Vagina (tissue), 2 donors: ENCODE data around the gene PLEKHA6. TPM values are rescaled to one million over a fixed set of nuclear protein-coding genes. Genes with fewer than 3 reads are reported as not detected.

Experiments used
- DNase-seq, 2 donors: peaks; one replicate each; pipeline ENCODE4 v3.0.0-alpha.2; 2017; ENCODE audit errors: extremely low spot score in 2 of 2
- H3K27ac ChIP-seq: fragments of 200-600 bp; sonication (generic); one replicate; pipeline ENCODE4 v1.5.1; 2019
- H3K27me3 ChIP-seq: fragments of 200-600 bp; sonication (generic); one replicate; pipeline ENCODE4 v1.5.1; 2019
- H3K36me3 ChIP-seq, 2 donors: fragments of 200-600 bp; sonication (generic); one replicate each; pipeline ENCODE4 v1.5.1; 2017 to 2019
- H3K4me1 ChIP-seq: fragments of 200-600 bp; sonication (generic); one replicate; pipeline ENCODE4 v1.5.1; 2019
- H3K4me3 ChIP-seq, 2 donors: fragments of 200-600 bp; sonication (generic); 1 replicate in 1 of 2; 2 replicates in 1 of 2; pipeline ENCODE4 v1.5.1; 2016 to 2019
- H3K9me3 ChIP-seq: fragments of 200-600 bp; sonication (generic); one replicate; pipeline ENCODE4 v1.5.1; 2019
- POLR2A ChIP-seq, 2 donors: fragments of 450-650 bp; IDR thresholded peaks; one replicate each; pipeline ENCODE4 v1.6.1; 2017; ENCODE audit warnings: antibody characterized with exemption in 2 of 2, mild to moderate bottlenecking in 2 of 2, moderate library complexity in 2 of 2
- POLR2AphosphoS5 ChIP-seq, 2 donors: sonication (generic); formaldehyde crosslinking; IDR thresholded peaks; one replicate each; pipeline ENCODE4 v1.9.0; 2017; ENCODE audit warnings: antibody characterized with exemption in 2 of 2, mild to moderate bottlenecking in 2 of 2, low read depth in 1 of 2; ENCODE audit not compliant: insufficient read depth in 1 of 2
- intact Hi-C: fragments of 100-400 bp; cut with DNase I; formaldehyde crosslinking; loops from one replicate; pipeline ENCODE4 v1.15.1; 2023
- total RNA-seq: library from RNA; depleted of rRNA; stranded (reverse); fragments of >200 nt; gene quantifications from one replicate; pipeline ENCODE4 v1.2.3, GENCODE V29; 2016
- TF ChIP-seq, protein P1 (sequence below), 3 experiments: fragments of 450-650 bp in 2 of 3; fragments of 200-600 bp in 1 of 3; sonication (generic) in 1 of 3; IDR thresholded peaks; one replicate each; pipeline ENCODE4 v1.5.1; 2017 to 2019; ENCODE audit warnings: antibody characterized with exemption in 3 of 3, mild to moderate bottlenecking in 2 of 3, moderate library complexity in 2 of 3

Gene PLEKHA6
- total RNA-seq, 1 donor from 2014 or later: 15.0 TPM

GRCh38 chr1:204391629-204392028 lies 31.9 kb upstream of the PLEKHA6 start:
- Histone ChIP-seq H3K36me3 (no peaks in the 10 kb centered on the region), H3K4me1 (no peaks in the 10 kb centered on the region), H3K9me3 (no peaks in the 10 kb centered on the region), H3K27me3 (no peaks in the 10 kb centered on the region), H3K27ac (no peak overlapping the region), H3K4me3 (no peak overlapping the region)
- intact Hi-C loops: no loop called here
- TF ChIP-seq, protein P1, sequence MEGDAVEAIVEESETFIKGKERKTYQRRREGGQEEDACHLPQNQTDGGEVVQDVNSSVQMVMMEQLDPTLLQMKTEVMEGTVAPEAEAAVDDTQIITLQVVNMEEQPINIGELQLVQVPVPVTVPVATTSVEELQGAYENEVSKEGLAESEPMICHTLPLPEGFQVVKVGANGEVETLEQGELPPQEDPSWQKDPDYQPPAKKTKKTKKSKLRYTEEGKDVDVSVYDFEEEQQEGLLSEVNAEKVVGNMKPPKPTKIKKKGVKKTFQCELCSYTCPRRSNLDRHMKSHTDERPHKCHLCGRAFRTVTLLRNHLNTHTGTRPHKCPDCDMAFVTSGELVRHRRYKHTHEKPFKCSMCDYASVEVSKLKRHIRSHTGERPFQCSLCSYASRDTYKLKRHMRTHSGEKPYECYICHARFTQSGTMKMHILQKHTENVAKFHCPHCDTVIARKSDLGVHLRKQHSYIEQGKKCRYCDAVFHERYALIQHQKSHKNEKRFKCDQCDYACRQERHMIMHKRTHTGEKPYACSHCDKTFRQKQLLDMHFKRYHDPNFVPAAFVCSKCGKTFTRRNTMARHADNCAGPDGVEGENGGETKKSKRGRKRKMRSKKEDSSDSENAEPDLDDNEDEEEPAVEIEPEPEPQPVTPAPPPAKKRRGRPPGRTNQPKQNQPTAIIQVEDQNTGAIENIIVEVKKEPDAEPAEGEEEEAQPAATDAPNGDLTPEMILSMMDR (IDR thresholded peaks at IDR 0.05): no peak
- no peak for TF ChIP-seq POLR2A (IDR thresholded peaks at IDR 0.05)
- no peak for TF ChIP-seq POLR2AphosphoS5 (IDR thresholded peaks at IDR 0.05; ENCODE audit: insufficient read depth in 1 of 2, low read depth in 1 of 2)
- DNase-seq: no peak

DNA sequence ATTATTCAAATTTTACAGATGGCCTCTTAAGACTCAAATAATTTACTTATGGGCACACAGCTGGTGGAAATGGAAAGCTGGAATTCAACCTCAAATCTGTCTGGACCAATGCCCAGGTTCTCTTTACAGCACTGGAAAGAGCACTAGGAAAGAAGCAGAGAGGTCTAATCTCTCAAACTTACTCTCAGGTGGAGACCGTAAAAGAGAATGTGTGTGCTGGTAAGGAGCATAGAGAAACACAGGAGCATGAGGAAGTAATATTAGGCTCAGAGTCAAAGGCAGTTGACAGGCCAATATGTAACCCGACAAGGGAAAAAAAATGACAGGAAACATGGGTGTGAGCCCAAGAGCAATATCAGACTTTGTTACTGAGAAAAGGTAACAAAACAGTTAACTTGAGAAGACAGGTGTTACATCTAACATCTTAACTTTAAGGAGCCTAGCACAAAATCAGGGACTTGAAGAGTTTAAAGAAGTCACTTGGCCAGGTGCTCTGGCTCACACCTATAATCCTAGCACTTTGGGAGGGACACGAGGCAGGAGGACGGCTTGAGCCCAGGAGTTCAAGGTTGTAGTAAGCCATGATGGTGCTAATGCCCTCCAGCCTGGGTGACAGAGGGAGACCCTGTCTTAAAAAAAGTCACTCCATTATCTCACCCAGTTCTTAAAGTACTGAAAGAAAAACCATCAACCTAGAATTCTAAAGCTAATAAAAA lies 31.2 kb upstream of the PLEKHA6 start:
- peak in 1 of 2 donors; percentile 10 for DNase-seq
- no peak overlapping the region for H3K4me3 ChIP-seq
- no peak overlapping the region for H3K27ac ChIP-seq
- intact Hi-C loops: no loop called here
- no peaks in the 10 kb centered on the region for H3K9me3 ChIP-seq
- TF ChIP-seq POLR2A (IDR thresholded peaks at IDR 0.05): no peak
- TF ChIP-seq POLR2AphosphoS5 (IDR thresholded peaks at IDR 0.05; ENCODE audit: insufficient read depth in 1 of 2, low read depth in 1 of 2): no peak
- TF ChIP-seq, protein P1 (IDR thresholded peaks at IDR 0.05): no peak
- H3K27me3 ChIP-seq: no peaks in the 10 kb centered on the region
- H3K36me3 ChIP-seq: no peaks in the 10 kb centered on the region
- no peaks in the 10 kb centered on the region for H3K4me1 ChIP-seq

DNA sequence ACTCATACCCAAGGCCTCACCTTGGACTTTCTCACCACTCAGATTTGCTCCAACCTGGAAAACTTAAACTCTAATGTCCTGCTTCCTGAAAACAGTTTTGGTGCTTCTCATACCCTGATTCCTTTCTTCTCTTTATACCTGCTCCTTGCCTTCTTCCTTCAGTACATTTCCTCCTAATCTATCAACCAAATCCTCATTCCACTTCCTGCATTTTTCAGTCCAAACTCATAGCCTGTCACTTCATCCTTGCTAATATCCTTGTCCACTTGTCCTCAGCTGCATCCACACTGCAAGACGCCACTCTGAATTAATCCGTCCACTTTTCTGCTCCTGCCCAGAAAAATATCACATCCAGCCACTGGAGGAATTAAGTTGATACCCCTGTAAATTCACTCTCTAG lies 26.0 kb upstream of the PLEKHA6 start:
- no peak overlapping the region for H3K4me3 ChIP-seq
- intact Hi-C loops: no loop called here
- no peak for TF ChIP-seq POLR2AphosphoS5 (IDR thresholded peaks at IDR 0.05; ENCODE audit: insufficient read depth in 1 of 2, low read depth in 1 of 2)
- TF ChIP-seq, protein P1 (IDR thresholded peaks at IDR 0.05): no peak
- no peak for TF ChIP-seq POLR2A (IDR thresholded peaks at IDR 0.05)

GRCh38 chr1:204384636-204385352 lies 25.1 kb upstream of the PLEKHA6 start:
- peak in 1 of 2 donors; percentile 72 for DNase-seq
- Histone ChIP-seq H3K4me3 (no peak overlapping the region), H3K36me3 (no peaks in the 10 kb centered on the region), H3K27me3 (no peaks in the 10 kb centered on the region), H3K4me1 (no peaks in the 10 kb centered on the region), H3K9me3 (no peaks in the 10 kb centered on the region), H3K27ac (no peak overlapping the region)
- intact Hi-C loops: no loop called here
- TF ChIP-seq, protein P1 (IDR thresholded peaks at IDR 0.05): no peak
- TF ChIP-seq POLR2A (IDR thresholded peaks at IDR 0.05) (no peak), POLR2AphosphoS5 (IDR thresholded peaks at IDR 0.05; ENCODE audit: insufficient read depth in 1 of 2, low read depth in 1 of 2) (no peak)

More for the DNA sequence above, 26.0 kb upstream of the PLEKHA6 start:
- Histone ChIP-seq H3K4me1 (no peaks in the 10 kb centered on the region), H3K27me3 (no peaks in the 10 kb centered on the region), H3K9me3 (no peaks in the 10 kb centered on the region), H3K36me3 (no peaks in the 10 kb centered on the region), H3K27ac (no peak overlapping the region)
- peak in 1 of 2 donors; percentile 10 for DNase-seq
